WTC11 (cell line): ENCODE data around the gene ITPR1. TPM values are rescaled to one million over a fixed set of nuclear protein-coding genes. Genes with fewer than 3 reads are reported as not detected.

Experiments used
- ATAC-seq: fragments of 200-7000 bp; cut with Tn5 transposase; 2 replicates; pipeline ENCODE4 v1.10.0; 2021; ENCODE audit warnings: mild to moderate bottlenecking, moderate library complexity
- CTCF ChIA-PET: fragments of 300-600 bp; sonication (Branson Sonifier 250); formaldehyde crosslinking; loops from one replicate; lab custom pipeline; 2021; ENCODE audit warnings: antibody characterized with exemption; lab: Charles Lee
- POLR2A ChIA-PET: fragments of 350-600 bp; sonication (Branson Sonifier 250); formaldehyde crosslinking; loops from one replicate; lab custom pipeline; 2021; ENCODE audit warnings: antibody characterized with exemption; lab: Charles Lee
- DNase-seq: peaks from one replicate; pipeline ENCODE4 v3.0.0; 2021; ENCODE audit warnings: low spot score
- H3K27ac Mint-ChIP-seq: 2 replicates; pipeline ENCODE4 v1.8.0; 2021; ENCODE audit warnings: mixed read lengths
- H3K27me3 Mint-ChIP-seq: 2 replicates; pipeline ENCODE4 v1.8.0; 2021; ENCODE audit warnings: low read depth, mild to moderate bottlenecking, moderate library complexity, mixed read lengths
- H3K36me3 Mint-ChIP-seq: 2 replicates; pipeline ENCODE4 v1.8.0; 2021; ENCODE audit warnings: mixed read lengths
- H3K4me1 Mint-ChIP-seq: 2 replicates; pipeline ENCODE4 v1.8.0; 2022; ENCODE audit warnings: mixed read lengths
- H3K4me3 Mint-ChIP-seq: 2 replicates; pipeline ENCODE4 v1.8.0; 2021; ENCODE audit warnings: mild to moderate bottlenecking, moderate library complexity, mixed read lengths
- H3K9me3 Mint-ChIP-seq: 2 replicates; pipeline ENCODE4 v1.8.0; 2021; ENCODE audit warnings: mixed read lengths
- CREB1 ChIP-seq: sonication (generic); formaldehyde crosslinking; IDR thresholded peaks from 2 replicates; pipeline ENCODE4 v1.8.0; 2023; ENCODE audit warnings: mild to moderate bottlenecking, missing genetic modification reagents
- ESRRA ChIP-seq: sonication (generic); formaldehyde crosslinking; IDR thresholded peaks from 2 replicates; pipeline ENCODE4 v1.8.1; 2022; ENCODE audit warnings: mild to moderate bottlenecking, missing genetic modification reagents, borderline replicate concordance
- ETV6 ChIP-seq: sonication (generic); formaldehyde crosslinking; IDR thresholded peaks from 2 replicates; pipeline ENCODE4 v1.8.1; 2022; ENCODE audit warnings: mild to moderate bottlenecking, missing genetic modification reagents
- FOXP4 ChIP-seq: sonication (generic); formaldehyde crosslinking; IDR thresholded peaks from 2 replicates; pipeline ENCODE4 v1.8.0; 2022; ENCODE audit warnings: mild to moderate bottlenecking, missing genetic modification reagents
- GABPB1 ChIP-seq: sonication (generic); formaldehyde crosslinking; IDR thresholded peaks from 2 replicates; pipeline ENCODE4 v1.8.1; 2023; ENCODE audit warnings: mild to moderate bottlenecking, missing genetic modification reagents
- GRHL2 ChIP-seq: fragments of 250-450 bp; sonication (Bioruptor Pico); IDR thresholded peaks from 2 replicates; pipeline ENCODE4 v1.8.0; 2022; ENCODE audit warnings: mild to moderate bottlenecking, moderate library complexity; ENCODE audit not compliant: insufficient replicate concordance, severe bottlenecking
- HMGA2 ChIP-seq: fragments of 250-450 bp; sonication (Bioruptor Pico); IDR thresholded peaks from 2 replicates; pipeline ENCODE4 v1.4.0; 2021; ENCODE audit warnings: mild to moderate bottlenecking, moderate library complexity
- JUN ChIP-seq: sonication (generic); formaldehyde crosslinking; IDR thresholded peaks from 2 replicates; pipeline ENCODE4 v1.8.0; 2023; ENCODE audit warnings: mild to moderate bottlenecking, missing genetic modification reagents
- MXD4 ChIP-seq: fragments of 250-450 bp; sonication (Bioruptor Pico); IDR thresholded peaks from 2 replicates; pipeline ENCODE4 v1.8.0; 2021; ENCODE audit warnings: mild to moderate bottlenecking, moderate library complexity, borderline replicate concordance
- MYBL2 ChIP-seq: sonication (generic); formaldehyde crosslinking; IDR thresholded peaks from 2 replicates; pipeline ENCODE4 v1.8.1; 2023; ENCODE audit warnings: mild to moderate bottlenecking, moderate library complexity, missing genetic modification reagents
- PRDM15 ChIP-seq: sonication (generic); formaldehyde crosslinking; IDR thresholded peaks from 2 replicates; pipeline ENCODE4 v1.8.0; 2022; ENCODE audit warnings: missing genetic modification reagents
- SOX15 ChIP-seq: fragments of 250-450 bp; sonication (Bioruptor Pico); IDR thresholded peaks from 2 replicates; pipeline ENCODE4 v1.9.0; 2021; ENCODE audit warnings: mild to moderate bottlenecking
- TEAD4 ChIP-seq: sonication (generic); formaldehyde crosslinking; IDR thresholded peaks from 2 replicates; pipeline ENCODE4 v1.8.0; 2022; ENCODE audit warnings: mild to moderate bottlenecking, missing genetic modification reagents
- ZBTB21 ChIP-seq: sonication (generic); formaldehyde crosslinking; IDR thresholded peaks from 2 replicates; pipeline ENCODE4 v1.8.1; 2023; ENCODE audit warnings: mild to moderate bottlenecking, missing genetic modification reagents, borderline replicate concordance
- ZNF232 ChIP-seq: sonication (generic); formaldehyde crosslinking; IDR thresholded peaks from 2 replicates; pipeline ENCODE4 v1.8.0; 2022; ENCODE audit warnings: mild to moderate bottlenecking, missing genetic modification reagents
- ZNF532 ChIP-seq: fragments of 250-450 bp; sonication (Bioruptor Pico); IDR thresholded peaks from 2 replicates; pipeline ENCODE4 v1.9.0; 2021; ENCODE audit warnings: mild to moderate bottlenecking, borderline replicate concordance
- total RNA-seq: library from RNA; stranded (reverse); gene quantifications from 3 replicates; pipeline ENCODE4 v1.2.3, GENCODE V29; 2021
- TF ChIP-seq, protein P1 (sequence below): sonication (generic); formaldehyde crosslinking; IDR thresholded peaks from 2 replicates; pipeline ENCODE4 v1.8.1; 2023; ENCODE audit warnings: mild to moderate bottlenecking, moderate library complexity, missing genetic modification reagents
- TF ChIP-seq, protein P2 (sequence below): sonication (generic); formaldehyde crosslinking; IDR thresholded peaks from 2 replicates; pipeline ENCODE4 v1.8.1; 2022; ENCODE audit warnings: missing genetic modification reagents, borderline replicate concordance
- TF ChIP-seq, protein P3 (sequence below): sonication (generic); formaldehyde crosslinking; IDR thresholded peaks from 2 replicates; pipeline ENCODE4 v1.8.1; 2023; ENCODE audit warnings: mild to moderate bottlenecking, missing genetic modification reagents, moderate library complexity
- TF ChIP-seq, protein P4 (sequence below): fragments of 200-600 bp; IDR thresholded peaks from 2 replicates; pipeline ENCODE4 v1.8.0; 2022; ENCODE audit warnings: antibody characterized with exemption

The ITPR1 gene
- total RNA-seq, 1 experiment from 2014 or later = 11.8 TPM

GRCh38 chr3:4586381-4586780, 93.2 kb downstream of the ITPR1 start (continued):
- TF ChIP-seq ESRRA (CRISPR knock-in tag) (no peak), GRHL2 (CRISPR knock-in tag) (no peak), CREB1 (CRISPR knock-in tag) (no peak), PRDM15 (CRISPR knock-in tag) (no peak)
- TF ChIP-seq, protein P1, sequence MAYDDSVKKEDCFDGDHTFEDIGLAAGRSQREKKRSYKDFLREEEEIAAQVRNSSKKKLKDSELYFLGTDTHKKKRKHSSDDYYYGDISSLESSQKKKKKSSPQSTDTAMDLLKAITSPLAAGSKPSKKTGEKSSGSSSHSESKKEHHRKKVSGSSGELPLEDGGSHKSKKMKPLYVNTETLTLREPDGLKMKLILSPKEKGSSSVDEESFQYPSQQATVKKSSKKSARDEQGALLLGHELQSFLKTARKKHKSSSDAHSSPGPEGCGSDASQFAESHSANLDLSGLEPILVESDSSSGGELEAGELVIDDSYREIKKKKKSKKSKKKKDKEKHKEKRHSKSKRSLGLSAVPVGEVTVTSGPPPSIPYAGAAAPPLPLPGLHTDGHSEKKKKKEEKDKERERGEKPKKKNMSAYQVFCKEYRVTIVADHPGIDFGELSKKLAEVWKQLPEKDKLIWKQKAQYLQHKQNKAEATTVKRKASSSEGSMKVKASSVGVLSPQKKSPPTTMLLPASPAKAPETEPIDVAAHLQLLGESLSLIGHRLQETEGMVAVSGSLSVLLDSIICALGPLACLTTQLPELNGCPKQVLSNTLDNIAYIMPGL (CRISPR knock-in tag) = no peak

GRCh38 chr3:4587061-4587837, 94.1 kb downstream of the ITPR1 start:
- DNase-seq = no peak
- H3K36me3 Mint-ChIP-seq = no peaks in the 10 kb centered on the region
- H3K27me3 Mint-ChIP-seq = no peaks in the 10 kb centered on the region
- peaks cover 62% of the 10 kb centered on the region for H3K4me1 Mint-ChIP-seq
- peaks cover 8% of the 10 kb centered on the region for H3K9me3 Mint-ChIP-seq
- CTCF ChIA-PET = interaction anchor here (1.1 kb wide), 1 partner anchor 9 kb away, joined by 3 read pairs; no protein-coding TSS in a partner anchor
- TF ChIP-seq, protein P2, sequence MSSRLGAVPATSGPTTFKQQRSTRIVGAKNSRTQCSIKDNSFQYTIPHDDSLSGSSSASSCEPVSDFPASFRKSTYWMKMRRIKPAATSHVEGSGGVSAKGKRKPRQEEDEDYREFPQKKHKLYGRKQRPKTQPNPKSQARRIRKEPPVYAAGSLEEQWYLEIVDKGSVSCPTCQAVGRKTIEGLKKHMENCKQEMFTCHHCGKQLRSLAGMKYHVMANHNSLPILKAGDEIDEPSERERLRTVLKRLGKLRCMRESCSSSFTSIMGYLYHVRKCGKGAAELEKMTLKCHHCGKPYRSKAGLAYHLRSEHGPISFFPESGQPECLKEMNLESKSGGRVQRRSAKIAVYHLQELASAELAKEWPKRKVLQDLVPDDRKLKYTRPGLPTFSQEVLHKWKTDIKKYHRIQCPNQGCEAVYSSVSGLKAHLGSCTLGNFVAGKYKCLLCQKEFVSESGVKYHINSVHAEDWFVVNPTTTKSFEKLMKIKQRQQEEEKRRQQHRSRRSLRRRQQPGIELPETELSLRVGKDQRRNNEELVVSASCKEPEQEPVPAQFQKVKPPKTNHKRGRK = no peak
- TF ChIP-seq, protein P3, sequence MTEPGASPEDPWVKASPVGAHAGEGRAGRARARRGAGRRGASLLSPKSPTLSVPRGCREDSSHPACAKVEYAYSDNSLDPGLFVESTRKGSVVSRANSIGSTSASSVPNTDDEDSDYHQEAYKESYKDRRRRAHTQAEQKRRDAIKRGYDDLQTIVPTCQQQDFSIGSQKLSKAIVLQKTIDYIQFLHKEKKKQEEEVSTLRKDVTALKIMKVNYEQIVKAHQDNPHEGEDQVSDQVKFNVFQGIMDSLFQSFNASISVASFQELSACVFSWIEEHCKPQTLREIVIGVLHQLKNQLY = no peak
- TF ChIP-seq, protein P4, sequence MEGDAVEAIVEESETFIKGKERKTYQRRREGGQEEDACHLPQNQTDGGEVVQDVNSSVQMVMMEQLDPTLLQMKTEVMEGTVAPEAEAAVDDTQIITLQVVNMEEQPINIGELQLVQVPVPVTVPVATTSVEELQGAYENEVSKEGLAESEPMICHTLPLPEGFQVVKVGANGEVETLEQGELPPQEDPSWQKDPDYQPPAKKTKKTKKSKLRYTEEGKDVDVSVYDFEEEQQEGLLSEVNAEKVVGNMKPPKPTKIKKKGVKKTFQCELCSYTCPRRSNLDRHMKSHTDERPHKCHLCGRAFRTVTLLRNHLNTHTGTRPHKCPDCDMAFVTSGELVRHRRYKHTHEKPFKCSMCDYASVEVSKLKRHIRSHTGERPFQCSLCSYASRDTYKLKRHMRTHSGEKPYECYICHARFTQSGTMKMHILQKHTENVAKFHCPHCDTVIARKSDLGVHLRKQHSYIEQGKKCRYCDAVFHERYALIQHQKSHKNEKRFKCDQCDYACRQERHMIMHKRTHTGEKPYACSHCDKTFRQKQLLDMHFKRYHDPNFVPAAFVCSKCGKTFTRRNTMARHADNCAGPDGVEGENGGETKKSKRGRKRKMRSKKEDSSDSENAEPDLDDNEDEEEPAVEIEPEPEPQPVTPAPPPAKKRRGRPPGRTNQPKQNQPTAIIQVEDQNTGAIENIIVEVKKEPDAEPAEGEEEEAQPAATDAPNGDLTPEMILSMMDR = no peak
- no peak for TF ChIP-seq ZBTB21 (CRISPR knock-in tag)
- TF ChIP-seq JUN (CRISPR knock-in tag) = no peak
- TF ChIP-seq ZNF232 = no peak
- TF ChIP-seq GABPB1 (CRISPR knock-in tag) = no peak
- TF ChIP-seq ZNF532 (CRISPR knock-in tag) = no peak
- no peak for TF ChIP-seq ETV6 (CRISPR knock-in tag)
- TF ChIP-seq FOXP4 (CRISPR knock-in tag) = no peak
- no peak for TF ChIP-seq MYBL2 (CRISPR knock-in tag)
- TF ChIP-seq MXD4 = no peak
- TF ChIP-seq TEAD4 = no peak
- no peak for TF ChIP-seq SOX15 (CRISPR knock-in tag)
- TF ChIP-seq HMGA2 (CRISPR knock-in tag) = no peak
- TF ChIP-seq, all 79 proteins: peak for 0
- POLR2A ChIA-PET = no interaction called here
- Mint-ChIP-seq H3K4me3 (no peak overlapping the region), H3K27ac (no peak overlapping the region)
- ATAC-seq = no peak
